Astrocyte of the spinal cord (primary cell): ENCODE data around the gene IL6ST.
A peak's percentile ranks its signal among the peaks of the same experiment; 100 is the strongest.

ENCODE experiments used
- DNase-seq: peaks from one replicate; pipeline ENCODE4 v3.0.0; 2011; ENCODE audit warnings: low read depth, low spot score
- H3K4me3 ChIP-seq: 2 replicates; pipeline ENCODE4 v1.5.1; 2011; ENCODE audit warnings: low read depth, mild to moderate bottlenecking, low read length, moderate library complexity
- CTCF ChIP-seq: IDR thresholded peaks from 2 replicates; pipeline ENCODE4 v1.5.1; 2012; ENCODE audit warnings: low read depth, mild to moderate bottlenecking, low read length, inconsistent platforms
- in situ Hi-C: cut with HindIII; loops from 2 replicates; pipeline ENCODE4 v1.10.0; 2017; ENCODE audit warnings: low sequenced_read_pairs

The IL6ST gene

GRCh38 chr5:55986931-55987330 lies 7.8 kb downstream of the IL6ST start:
- in situ Hi-C loops, result no loop called here
- DNase-seq, result no peak
- H3K4me3 ChIP-seq, result no peak overlapping the region
- no peak for TF ChIP-seq CTCF

GRCh38 chr5:55985181-55985580 lies 9.6 kb downstream of the IL6ST start:
- no peak overlapping the region for H3K4me3 ChIP-seq
- in situ Hi-C loops, result no loop called here
- TF ChIP-seq CTCF, result no peak
- no peak for DNase-seq

GRCh38 chr5:55983986-55984385 lies 10.8 kb downstream of the IL6ST start:
- no peak for TF ChIP-seq CTCF
- DNase-seq, result no peak
- in situ Hi-C loops, result no loop called here

GRCh38 chr5:55982957-55983381 lies 11.8 kb downstream of the IL6ST start:
- DNase-seq, result no peak
- peak; percentile 15 for TF ChIP-seq CTCF
- in situ Hi-C loops, result no loop called here
- H3K4me3 ChIP-seq, result no peak overlapping the region

More at GRCh38 chr5:55983986-55984385, 10.8 kb downstream of the IL6ST start:
- no peak overlapping the region for H3K4me3 ChIP-seq

- DNase-seq, result no peak
- no peak for TF ChIP-seq CTCF
- H3K4me3 ChIP-seq, result no peak overlapping the region
- in situ Hi-C loops, result no loop called here
These were observed 21.5 kb downstream of the IL6ST start for GRCh38 chr5:55973296-55973695.

- H3K4me3 ChIP-seq, result no peak overlapping the region
- in situ Hi-C loops, result no loop called here
- DNase-seq, result peak; percentile 27
- no peak for TF ChIP-seq CTCF
These were observed 24.8 kb downstream of the IL6ST start for GRCh38 chr5:55969956-55970355.

GRCh38 chr5:55966284-55966683 lies 28.5 kb downstream of the IL6ST start:
- no peak for DNase-seq
- no peak for TF ChIP-seq CTCF
- in situ Hi-C loops, result no loop called here
- H3K4me3 ChIP-seq, result no peak overlapping the region
